NCI-H345 treated with DMSO at 0.1 percent for 48 hours (cell line): ENCODE measurements around the gene RASSF5.

Experiments
- DNase-seq: peaks from one replicate; lab custom pipeline; 2025; ENCODE audit not compliant: unreplicated experiment; lab: John Stamatoyannopoulos, UW

Gene RASSF5

DNA sequence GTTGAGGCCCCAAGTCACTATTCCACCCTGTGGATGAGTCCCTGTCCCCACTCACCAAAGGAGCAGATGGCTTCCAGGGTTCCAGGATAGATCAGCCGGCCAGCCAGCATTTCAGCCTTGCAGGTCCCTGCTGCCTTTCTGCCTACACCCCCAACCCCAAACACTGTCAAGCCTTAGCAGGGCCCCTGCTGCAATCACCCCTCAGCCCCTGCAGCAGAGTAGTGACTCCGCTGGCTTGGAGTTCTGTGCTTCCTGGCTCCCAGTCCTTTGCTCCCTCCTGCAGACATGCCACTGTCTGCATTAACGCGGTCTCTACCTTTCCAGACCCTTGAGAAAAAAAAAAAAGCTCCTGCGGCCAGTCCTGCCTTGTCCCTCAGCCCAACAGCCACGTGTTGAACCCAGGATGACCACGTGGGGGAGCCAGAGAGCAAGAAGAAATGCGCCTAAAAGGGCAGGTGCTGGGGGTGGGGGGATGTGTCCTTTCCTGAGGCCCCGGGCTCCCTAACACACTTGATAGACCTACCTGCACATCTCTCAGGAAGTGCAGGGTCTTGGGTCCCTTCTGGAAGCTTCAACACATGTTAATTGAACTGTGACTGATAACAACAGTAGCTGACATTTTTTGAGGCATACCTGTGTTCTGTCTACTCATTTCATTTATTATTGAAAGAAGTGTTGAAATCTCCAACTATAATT, 37.4 kb downstream of the RASSF5 start:
- no peak for DNase-seq

DNA sequence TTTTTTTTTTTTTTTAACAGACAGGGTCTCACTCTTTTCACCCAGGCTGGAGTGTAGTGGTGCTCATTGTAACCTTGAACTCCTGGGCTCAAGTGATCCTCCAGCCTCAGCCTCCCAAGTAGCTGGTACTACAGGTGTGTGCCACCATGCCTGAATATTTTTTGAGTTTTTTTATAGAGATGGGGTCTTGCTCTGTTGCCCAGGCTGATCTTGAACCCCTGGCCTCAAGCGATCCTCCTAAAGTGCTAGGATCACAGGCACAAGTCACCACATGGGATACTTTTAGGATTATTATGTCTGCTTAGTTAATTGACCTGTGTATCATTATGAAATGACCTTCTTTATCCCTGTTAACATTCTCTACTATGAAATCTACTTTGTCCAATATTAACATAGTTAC, 38.0 kb downstream of the RASSF5 start:
- DNase-seq, result no peak

DNA sequence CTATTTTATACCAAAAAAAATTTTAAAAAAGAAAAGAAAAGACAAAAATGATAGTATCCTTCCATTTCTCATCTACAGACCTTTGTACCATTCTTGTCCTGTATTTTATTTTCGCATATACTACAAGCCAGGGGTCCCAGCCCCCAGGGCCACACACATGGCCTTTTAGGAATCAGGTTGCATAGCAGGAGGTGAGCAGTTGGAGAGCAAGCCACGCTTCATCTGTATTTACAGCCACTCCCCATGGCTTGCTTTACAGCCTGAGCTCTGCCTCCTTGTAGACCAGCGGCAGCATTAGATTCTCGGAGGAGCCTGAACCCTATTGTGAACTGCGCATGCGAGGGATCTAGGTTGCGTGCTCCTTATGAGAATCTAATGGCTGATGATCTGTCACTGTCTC, 39.8 kb downstream of the RASSF5 start:
- DNase-seq, result no peak

DNA sequence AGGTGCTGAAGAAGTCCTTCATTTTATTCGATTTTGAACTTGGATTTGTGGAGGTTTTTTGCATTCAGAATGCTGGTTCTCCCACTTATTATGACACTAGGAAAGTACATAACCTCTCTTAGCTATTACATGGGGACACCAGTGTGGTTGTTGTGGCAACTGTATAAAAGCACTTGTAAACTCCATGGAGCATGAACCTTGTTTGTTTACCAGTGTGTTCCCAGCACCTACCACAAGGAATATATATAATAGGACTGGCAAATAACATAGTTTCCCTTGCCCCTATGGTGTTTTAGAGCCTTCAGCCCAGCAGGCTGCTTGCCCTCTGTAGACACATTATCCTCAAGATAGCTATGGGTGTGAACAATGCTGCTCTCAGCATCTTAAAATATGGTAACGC, 43.1 kb downstream of the RASSF5 start:
- DNase-seq, result peak; percentile 94

DNA sequence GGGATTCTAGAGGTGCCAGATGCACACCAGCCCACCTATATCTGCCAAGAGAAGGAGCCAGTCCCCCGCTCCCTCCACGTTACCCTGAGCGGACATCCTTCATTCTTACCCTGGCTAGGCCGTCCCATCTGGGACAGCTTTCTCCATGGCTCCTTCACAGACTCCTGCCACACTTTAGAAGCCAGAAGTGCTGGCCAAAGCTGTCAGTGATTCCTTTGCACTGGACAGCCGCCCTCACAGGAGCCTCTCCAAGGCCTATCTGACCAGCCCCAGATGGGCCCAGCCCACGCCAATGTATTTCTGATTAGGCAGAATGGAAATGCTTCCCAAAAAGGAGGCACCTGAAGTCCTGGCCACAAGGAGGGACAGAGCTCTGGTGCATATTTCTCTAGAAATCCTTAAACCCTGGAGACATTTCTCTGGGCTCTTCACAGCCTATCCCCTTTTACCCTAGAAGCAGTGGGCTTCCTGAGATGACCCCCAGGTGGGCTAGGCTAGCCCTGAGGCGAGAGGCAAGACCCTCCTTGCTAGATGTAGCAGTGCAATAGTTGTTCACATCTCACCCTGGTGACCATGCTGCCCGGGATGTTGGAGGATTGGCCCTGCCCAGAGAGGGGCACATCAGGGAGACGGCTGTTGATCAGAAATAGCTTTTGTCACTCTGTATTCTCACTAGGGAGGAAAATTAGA, 44.1 kb downstream of the RASSF5 start:
- no peak for DNase-seq

DNA sequence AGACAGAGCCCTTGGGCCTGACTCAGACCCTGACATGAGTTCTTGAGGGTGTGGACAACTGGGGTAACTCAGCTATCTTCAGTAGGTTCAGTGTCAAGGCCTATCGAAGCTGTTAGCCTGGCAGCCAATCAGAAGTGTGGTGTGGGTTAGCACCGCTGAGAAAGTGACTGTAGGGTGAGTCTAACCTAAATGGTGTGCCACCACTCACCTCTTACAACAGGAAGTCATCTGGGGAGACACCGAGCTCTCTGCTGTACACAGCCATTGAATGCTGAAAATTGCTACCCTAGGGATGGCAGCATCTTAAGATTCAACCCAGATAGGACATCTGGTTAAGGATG, 44.6 kb downstream of the RASSF5 start:
- DNase-seq, result no peak

DNA sequence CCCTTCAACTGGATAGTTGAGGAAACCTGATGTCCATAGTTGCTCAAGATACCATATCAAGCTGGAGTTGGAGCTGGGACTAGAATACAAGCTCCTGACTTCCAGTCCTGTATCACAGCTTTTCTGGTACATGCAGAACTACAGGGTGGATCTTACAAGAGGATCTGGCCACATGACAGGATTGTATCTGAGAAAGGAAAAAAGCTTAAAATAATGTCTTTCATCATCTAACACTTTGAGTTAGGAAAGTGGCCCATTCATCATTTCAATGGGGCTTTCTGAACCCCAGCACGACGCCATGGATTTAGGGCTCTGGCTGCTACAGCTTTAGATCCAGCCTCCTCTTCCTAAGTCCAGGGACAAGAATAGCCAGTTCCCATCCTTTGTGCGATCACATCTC, 46.9 kb downstream of the RASSF5 start:
- no peak for DNase-seq

DNA sequence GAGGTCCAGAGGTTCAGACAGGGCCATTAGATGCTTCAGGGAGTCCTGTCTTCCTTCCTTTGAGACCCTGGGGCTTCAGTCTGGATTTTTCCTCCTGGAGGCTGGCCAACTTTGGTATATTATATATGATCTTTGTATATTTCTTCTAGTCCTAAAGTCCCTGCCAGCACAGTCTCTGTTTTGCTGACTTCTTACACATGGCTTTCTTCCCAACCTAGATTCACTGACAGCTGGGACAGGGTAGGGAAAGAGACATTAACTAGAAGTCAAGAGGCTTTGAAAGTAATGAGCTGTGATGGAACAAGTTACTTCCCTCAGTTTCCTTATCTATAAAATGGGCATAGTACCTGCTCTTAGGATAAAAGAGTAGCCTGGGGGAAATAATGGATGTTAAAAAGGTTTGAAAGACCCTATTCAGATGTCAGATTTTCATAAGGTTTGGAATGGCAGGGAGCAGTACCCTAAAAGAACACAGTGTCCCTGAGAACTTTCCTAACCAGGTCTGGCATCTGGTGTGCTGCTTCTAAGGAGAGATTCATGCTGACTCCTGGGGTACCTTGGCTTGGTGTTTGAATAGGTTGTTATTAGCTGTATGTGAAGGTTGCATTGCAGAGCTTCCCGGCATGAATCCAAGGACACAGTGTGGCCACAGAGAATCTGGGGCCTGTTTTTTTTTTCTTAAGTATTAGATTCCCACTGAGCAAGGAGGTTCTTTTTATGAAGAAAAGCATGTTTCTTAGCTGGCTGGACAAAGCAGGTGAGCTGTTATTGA, 47.6 kb downstream of the RASSF5 start:
- DNase-seq, result no peak

DNA sequence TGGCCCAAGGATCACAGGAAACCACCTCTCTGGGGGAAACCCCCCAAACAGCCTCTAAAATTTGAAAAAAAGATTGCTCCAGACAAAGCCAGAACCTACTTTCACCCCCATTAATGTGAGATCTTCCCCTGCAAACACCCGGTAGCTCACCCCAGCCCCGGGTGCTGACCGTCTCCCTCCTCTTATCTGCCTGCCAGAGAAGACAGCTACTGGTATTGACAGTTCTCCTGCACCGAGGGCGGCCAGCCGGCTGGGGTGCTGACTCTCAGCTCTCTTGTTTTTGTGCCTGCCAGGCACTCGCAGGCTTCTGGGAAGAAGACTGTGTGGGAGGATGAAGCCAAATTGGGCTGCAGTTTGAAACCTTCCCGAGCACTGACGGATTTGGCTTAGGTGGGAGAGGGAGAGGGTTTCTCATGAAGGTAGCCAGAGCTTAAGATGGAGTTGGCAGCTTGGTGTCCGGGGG, 48.2 kb downstream of the RASSF5 start:
- DNase-seq, result no peak

DNA sequence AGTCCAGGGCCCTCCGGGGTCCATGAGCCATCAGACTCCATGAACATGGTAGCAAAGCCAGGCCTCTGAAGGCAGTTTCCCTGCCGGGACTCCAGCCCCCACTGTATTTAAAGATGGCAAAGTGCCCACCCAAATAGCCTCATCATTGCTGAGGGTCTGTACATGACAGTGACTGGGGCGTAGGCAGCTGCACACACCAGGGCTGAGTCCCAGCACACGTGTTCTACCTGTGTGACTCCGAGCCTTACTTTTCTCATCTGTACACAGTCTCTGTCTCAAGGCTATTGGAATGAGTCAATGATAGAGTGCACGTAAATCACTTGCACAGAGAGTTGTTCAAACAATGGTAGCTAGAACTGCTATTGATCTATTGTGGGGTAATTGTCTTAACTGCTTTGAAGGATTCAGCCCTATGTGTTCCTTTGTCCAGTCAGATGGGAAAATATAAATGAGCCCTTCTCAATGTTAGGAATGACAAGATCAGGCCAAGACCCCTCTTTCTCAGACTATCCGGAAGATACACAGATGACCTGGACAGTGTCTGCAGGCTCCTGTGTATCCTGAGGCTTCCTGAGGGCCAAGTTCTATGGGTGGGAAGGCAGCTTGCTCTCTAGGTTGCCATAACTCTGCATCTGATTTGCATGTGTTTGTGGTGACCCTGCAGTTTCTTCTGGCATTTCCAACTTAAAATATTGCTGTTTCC, 48.9 kb downstream of the RASSF5 start:
- no peak for DNase-seq

DNA sequence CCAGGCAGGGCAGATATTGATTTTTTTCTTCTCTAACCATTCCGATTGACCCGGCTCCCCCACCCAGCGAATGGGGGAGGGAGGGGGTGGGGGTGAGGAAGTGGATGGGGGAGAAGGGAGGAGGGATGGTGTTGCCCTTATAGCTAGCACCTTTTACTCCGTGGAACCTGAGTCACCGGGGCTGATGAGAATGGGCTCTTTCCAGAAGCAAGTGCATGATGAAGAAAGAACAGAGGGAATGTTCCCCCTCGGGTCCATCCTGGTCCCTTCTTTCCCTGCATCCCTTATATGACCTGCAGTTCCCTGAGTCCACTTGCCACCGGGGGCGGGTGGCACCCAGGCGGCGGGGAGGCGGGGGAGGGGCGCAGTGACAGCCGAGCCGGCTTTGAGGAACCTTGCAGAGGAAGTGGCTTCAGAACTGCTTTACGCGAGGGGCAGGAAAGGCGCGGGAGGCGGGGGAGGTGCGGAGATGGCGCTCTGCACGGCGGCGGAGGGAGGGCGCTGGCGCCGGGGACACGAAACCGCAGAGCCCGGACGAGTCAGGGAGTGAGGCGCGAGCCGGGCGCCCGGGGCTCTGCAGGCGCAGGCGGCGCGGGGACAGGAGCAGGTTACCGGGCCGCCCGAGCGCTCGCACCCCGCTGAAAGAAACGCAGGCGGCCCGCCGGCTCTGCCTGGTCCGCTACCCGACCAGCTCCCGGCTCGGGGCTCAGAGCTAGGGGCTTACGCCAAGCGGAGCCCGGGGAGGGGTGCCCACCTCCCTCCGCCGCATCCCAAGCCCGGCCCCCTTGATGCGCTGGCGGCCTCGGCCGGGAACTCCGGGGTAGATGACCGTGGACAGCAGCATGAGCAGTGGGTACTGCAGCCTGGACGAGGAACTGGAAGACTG, 49.7 kb downstream of the RASSF5 start:
- no peak for DNase-seq

DNA sequence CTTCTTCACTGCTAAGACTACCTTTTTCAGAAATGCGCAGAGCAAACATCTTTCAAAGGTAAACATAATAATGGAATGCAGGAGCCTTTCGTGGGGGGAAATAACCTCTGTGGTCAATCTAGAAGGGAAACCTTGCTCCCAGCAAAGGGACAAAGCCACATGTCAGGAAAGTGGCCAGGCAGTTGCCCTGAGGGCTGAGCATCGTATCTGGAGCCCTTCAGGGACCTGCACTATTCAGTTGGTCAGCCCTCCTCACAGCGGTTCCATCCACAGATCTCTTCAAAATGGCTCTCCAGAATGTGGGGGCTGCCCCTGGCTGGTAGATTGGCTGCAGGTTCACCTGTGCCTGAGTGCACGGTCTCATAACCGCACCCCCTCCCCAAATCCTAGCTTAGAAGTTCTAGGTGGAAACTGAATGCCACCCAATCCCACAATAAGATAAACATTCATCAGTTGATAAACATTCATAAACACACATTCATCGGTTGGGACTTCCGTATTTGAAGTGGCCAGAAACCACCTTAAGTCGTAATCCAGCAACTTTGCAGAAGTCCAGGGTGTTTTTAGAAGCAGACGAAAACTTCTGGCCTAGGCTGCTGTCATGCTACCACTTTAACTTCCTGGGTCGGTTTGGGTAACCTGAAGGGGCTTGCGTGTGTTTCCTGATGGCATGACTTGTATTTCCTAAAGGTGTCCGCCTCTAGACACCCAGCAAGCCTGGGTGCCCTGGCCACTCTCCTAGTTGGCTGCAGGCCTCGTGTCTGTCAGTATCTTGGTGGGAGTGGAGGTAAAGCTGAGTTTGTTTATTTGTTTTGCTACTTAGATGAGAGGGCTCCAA, 50.5 kb downstream of the RASSF5 start:
- DNase-seq, result no peak

DNA sequence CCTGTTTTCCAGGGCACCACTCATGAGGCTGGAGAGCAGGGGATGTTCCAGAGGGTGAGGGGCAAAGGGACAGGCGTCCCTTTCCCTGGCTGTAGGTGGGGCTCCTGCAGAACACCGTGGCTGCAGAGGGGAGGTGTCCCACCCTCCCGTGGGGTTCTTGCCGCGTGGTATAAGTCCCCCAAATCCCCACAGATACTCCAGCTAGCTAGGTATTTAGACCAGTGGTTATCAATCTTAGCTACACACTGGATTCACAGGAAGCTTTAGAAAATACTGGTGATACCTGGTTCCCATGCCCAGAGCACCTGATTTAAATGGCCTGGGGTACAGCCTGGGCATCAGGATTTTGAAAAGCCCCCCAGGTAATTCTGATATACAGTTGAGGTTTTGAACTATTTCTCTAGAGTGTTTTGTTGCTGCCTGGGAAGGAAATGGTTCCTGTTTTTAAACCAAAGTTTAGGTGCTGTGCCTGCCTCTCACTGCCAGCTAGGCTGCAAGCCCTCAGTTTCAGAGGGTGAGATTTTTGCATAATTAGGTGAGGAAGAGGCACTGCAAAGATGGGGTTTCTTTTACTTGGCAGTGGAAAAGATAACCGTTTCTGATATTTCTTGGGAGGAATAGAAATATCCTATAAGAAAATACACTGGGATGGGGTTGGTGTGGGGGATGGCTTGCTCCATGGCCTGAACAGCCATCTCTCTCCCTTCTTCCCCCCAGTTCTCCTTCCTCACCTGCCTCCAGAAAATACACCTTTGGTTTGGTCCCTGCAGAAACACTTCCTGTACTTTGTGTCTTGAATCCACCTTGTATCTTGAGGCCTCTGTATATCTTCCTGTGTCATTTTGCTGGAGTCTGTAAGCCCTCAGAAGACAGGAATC, 51.7 kb downstream of the RASSF5 start:
- DNase-seq, result no peak

DNA sequence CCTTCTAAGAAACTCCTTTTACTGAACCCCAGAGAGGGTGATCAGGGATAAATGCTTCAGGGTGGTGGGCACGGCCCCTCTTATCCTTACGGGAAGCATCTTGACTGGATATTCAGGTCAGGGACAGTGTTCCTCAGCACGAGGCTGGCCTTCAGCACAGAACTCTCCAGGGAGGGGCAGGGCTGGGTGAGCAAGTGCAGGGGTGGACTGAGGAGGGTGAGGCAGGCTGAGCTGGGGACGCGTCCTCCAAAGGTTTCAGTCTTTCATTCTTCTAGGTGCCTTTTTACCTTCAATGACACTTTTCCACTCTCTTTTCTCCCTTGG, 52.3 kb downstream of the RASSF5 start:
- DNase-seq, result no peak

DNA sequence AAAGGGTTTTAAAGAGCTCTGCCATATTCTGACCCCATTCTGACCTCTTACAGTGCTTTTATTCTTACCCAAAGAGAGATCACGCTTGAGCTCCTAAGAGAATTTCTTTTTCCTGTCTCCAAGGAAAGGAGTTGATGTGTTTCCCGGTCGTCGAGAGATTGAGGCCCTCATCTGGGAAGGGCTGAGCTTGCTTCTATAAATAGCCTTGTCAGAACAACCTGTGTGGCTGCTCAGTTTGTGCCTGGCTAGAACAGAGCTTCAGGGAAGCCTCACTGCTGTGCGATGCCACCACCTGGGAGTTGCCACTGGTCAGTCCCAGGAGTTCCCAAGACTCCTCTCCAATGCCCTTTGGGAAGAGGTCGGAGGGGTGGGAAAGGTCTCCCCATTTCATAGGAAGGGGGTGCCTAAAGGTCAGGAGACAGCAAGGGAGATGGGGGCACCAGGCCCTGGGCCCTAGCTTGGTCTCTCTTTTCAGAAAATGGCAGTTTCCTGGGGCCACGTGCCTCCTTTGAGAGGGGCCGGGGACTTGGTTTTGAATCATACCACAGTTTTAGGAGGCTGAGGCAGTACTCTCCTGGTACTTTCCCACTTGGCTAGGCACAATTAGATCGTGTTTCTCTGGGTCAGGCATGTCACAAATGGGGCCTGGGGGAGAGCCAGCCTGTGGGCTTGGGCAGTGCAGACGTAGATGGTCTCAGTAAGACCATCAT, 52.8 kb downstream of the RASSF5 start:
- no peak for DNase-seq

DNA sequence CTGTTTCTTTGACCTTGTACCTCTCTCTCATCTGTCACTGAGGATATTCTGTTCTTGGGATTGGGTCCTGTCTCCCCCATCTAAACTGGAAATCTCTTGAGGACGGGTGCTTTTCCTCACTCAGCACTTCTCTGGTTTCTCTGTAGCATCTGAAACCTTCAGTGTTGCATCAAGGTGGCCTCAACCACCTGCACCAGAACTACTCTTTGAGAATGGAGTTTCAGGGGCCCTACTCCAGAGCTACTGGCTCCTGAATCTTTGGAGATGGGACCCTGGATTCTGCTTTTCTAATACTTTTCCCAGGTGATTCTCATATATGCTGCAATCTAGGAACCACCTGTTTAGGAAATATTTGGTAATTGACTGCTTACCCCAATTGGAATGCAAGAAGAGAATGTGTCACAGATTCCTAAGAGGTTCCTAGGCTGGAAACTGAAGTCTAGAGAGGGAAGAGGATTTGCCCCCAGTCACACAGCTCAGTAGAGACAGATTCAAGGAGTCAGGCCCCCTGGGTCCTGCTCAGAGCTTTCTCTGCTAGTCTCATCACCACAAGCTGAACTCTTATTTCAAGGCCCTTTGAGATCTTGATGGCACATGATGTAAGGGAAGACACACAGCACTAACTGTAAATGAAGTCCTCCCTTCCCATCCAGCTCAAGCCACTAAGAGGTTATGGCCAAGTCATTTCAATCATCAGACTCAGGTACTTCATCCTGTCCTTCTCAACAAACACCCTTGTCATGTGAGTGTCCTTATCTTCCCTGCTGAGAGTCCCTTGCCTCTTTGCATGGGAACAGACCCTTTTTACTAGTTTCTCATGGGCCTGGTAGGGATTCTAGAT, 56.3 kb downstream of the RASSF5 start:
- DNase-seq, result no peak

DNA sequence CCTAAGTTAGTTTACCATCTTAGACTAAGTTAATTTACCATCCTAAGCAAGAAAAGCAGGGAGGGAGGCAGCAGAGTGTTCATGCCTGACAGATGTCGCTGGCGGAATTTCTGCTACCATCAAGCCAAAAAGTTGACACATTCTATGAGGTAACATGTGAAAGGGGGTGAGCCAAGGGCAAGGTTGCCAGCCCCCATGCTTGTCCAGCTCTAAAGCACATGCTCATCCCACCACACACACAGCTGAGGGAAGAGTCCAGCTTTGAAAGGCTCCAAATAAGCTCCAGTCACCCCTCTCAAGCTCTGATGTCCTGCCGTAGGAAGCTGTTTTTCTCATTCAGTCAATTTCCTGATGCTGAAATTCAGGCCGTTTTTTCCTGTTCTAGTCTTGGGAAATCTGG, 58.7 kb downstream of the RASSF5 start:
- DNase-seq, result no peak
